Smooth muscle cell (in vitro differentiated cells): Measurements from ENCODE around the gene XYLT2. TPM values are rescaled to one million over a fixed set of nuclear protein-coding genes. Genes with fewer than 3 reads are reported as not detected.
A peak's percentile ranks its signal among the peaks of the same experiment; 100 is the strongest.

Experiments used
- DNase-seq: peaks from one replicate; lab custom pipeline; 2025; ENCODE audit not compliant: unreplicated experiment; lab: John Stamatoyannopoulos, UW
- H2AFZ ChIP-seq: fragments of 200-600 bp; sonication (generic); 2 replicates; pipeline ENCODE4 v1.6.0; 2016; ENCODE audit warnings: antibody characterized with exemption, low read depth, mild to moderate bottlenecking
- H3F3A ChIP-seq: fragments of 200-600 bp; sonication (generic); 2 replicates; pipeline ENCODE4 v1.6.0; 2017; ENCODE audit warnings: antibody characterized with exemption, low read depth
- H3K27ac ChIP-seq: fragments of 200-600 bp; sonication (generic); 2 replicates; pipeline ENCODE4 v1.5.1; 2016; ENCODE audit warnings: low read depth, mild to moderate bottlenecking
- H3K27me3 ChIP-seq: fragments of 200-600 bp; sonication (generic); 2 replicates; pipeline ENCODE4 v1.6.1; 2016; ENCODE audit warnings: low read depth, mild to moderate bottlenecking
- H3K36me3 ChIP-seq: fragments of 200-600 bp; sonication (generic); 2 replicates; pipeline ENCODE4 v1.5.1; 2016; ENCODE audit warnings: low read depth
- H3K4me1 ChIP-seq: fragments of 200-600 bp; sonication (generic); 2 replicates; pipeline ENCODE4 v1.5.1; 2016; ENCODE audit warnings: low read depth
- H3K4me2 ChIP-seq: fragments of 200-600 bp; sonication (generic); 2 replicates; pipeline ENCODE4 v1.6.0; 2016; ENCODE audit warnings: mild to moderate bottlenecking
- H3K4me3 ChIP-seq: fragments of 200-600 bp; sonication (generic); 2 replicates; pipeline ENCODE4 v1.5.1; 2016; ENCODE audit warnings: mild to moderate bottlenecking
- H3K79me2 ChIP-seq: fragments of 200-600 bp; sonication (generic); 2 replicates; pipeline ENCODE4 v1.6.0; 2016; ENCODE audit warnings: low read depth, mild to moderate bottlenecking
- H3K9ac ChIP-seq: fragments of 200-600 bp; sonication (generic); 2 replicates; pipeline ENCODE4 v1.6.0; 2016; ENCODE audit warnings: low read depth
- H3K9me3 ChIP-seq: fragments of 200-600 bp; sonication (generic); replicated peaks from 2 replicates; pipeline ENCODE4 v1.5.1; 2016; ENCODE audit warnings: low read depth
- H4K20me1 ChIP-seq: fragments of 200-600 bp; sonication (generic); 2 replicates; pipeline ENCODE4 v1.6.0; 2016; ENCODE audit warnings: low read depth
- CTCF ChIP-seq: fragments of 200-600 bp; sonication (generic); IDR thresholded peaks from 2 replicates; pipeline ENCODE4 v1.5.1; 2017; ENCODE audit warnings: borderline replicate concordance, mild to moderate bottlenecking, antibody characterized with exemption; ENCODE audit not compliant: insufficient read depth, poor library complexity, severe bottlenecking
- WGBS: methylation state at CpG from one replicate; pipeline ENCODE4 v1.1.7; 2016; ENCODE audit warnings: low lambda C conversion rate; 5-methylcytosine and 5-hydroxymethylcytosine counted together
- polyA plus RNA-seq: library from polyadenylated mRNA; unstranded; fragments of >200 nt; fragmentation: Nextera tagmentation; extraction: Ambion mirVana; gene quantifications from 2 replicates; pipeline ENCODE4 v1.2.1, GENCODE V29; 2016
- total RNA-seq: library from RNA; depleted of rRNA; stranded (reverse); fragments of >200 nt; gene quantifications from 2 replicates; pipeline ENCODE4 v1.2.3, GENCODE V29; 2014

XYLT2 gene
- total and polyA plus RNA-seq, 2 experiments from 2014 or later: 32.3 to 34.3 TPM

GRCh38 chr17:50348522-50349242 lies 2.8 kb downstream of the XYLT2 start:
- H3K27ac ChIP-seq: no peak overlapping the region
- H3K9me3 ChIP-seq: no peaks in the 10 kb centered on the region
- 72% methylated on average over 7 of the region's 7 CpGs for WGBS
- H3K36me3 ChIP-seq: no peaks in the 10 kb centered on the region
- H3F3A ChIP-seq: no peaks in the 10 kb centered on the region
- no peaks in the 10 kb centered on the region for H3K27me3 ChIP-seq
- no peak for TF ChIP-seq CTCF
- H3K9ac ChIP-seq: no peak overlapping the region
- no peak overlapping the region for H3K4me3 ChIP-seq
- peaks cover 34% of the 10 kb centered on the region for H3K79me2 ChIP-seq
- peaks cover 16% of the 10 kb centered on the region for H3K4me1 ChIP-seq
- no peak for DNase-seq
- H4K20me1 ChIP-seq: peaks cover 60% of the 10 kb centered on the region
- no peak overlapping the region for H2AFZ ChIP-seq
- H3K4me2 ChIP-seq: peak overlapping the region; percentile 98

- peaks cover 16% of the 10 kb centered on the region for H3K4me1 ChIP-seq
- 98% methylated on average over 5 of the region's 5 CpGs for WGBS
Observed at GRCh38 chr17:50349243-50349600, 3.3 kb downstream of the XYLT2 start.

GRCh38 chr17:50350733-50351132 lies 4.8 kb downstream of the XYLT2 start:
- no peak for TF ChIP-seq CTCF
- no peaks in the 10 kb centered on the region for H3K36me3 ChIP-seq

More at GRCh38 chr17:50349243-50349600, 3.3 kb downstream of the XYLT2 start:
- no peak overlapping the region for H3K4me2 ChIP-seq
- no peaks in the 10 kb centered on the region for H3K9me3 ChIP-seq
- no peaks in the 10 kb centered on the region for H3K36me3 ChIP-seq
- H3K27ac ChIP-seq: no peak overlapping the region
- H3F3A ChIP-seq: no peaks in the 10 kb centered on the region
- H3K79me2 ChIP-seq: peaks cover 34% of the 10 kb centered on the region
- no peak overlapping the region for H3K4me3 ChIP-seq
- no peak overlapping the region for H2AFZ ChIP-seq
- H3K27me3 ChIP-seq: no peaks in the 10 kb centered on the region
- TF ChIP-seq CTCF: no peak
- H4K20me1 ChIP-seq: peaks cover 62% of the 10 kb centered on the region
- DNase-seq: no peak
- no peak overlapping the region for H3K9ac ChIP-seq

GRCh38 chr17:50352072-50352692 lies 6.3 kb downstream of the XYLT2 start:
- Histone ChIP-seq H4K20me1 (peaks cover 62% of the 10 kb centered on the region), H3K36me3 (no peaks in the 10 kb centered on the region), H3K27me3 (no peaks in the 10 kb centered on the region), H3K27ac (no peak overlapping the region), H3F3A (no peaks in the 10 kb centered on the region), H3K79me2 (peaks cover 26% of the 10 kb centered on the region), H3K9me3 (no peaks in the 10 kb centered on the region), H3K9ac (no peak overlapping the region), H3K4me2 (no peak overlapping the region), H3K4me3 (no peak overlapping the region), H2AFZ (no peak overlapping the region), H3K4me1 (peaks cover 13% of the 10 kb centered on the region)
- no peak for DNase-seq
- WGBS: 97% methylated on average over 6 of the region's 6 CpGs
- no peak for TF ChIP-seq CTCF

More at GRCh38 chr17:50350733-50351132, 4.8 kb downstream of the XYLT2 start:
- Histone ChIP-seq H3F3A (no peaks in the 10 kb centered on the region), H3K27ac (no peak overlapping the region), H3K79me2 (peaks cover 34% of the 10 kb centered on the region), H2AFZ (no peak overlapping the region), H3K9me3 (no peaks in the 10 kb centered on the region), H3K4me2 (no peak overlapping the region), H4K20me1 (peaks cover 62% of the 10 kb centered on the region), H3K4me1 (peaks cover 13% of the 10 kb centered on the region), H3K4me3 (no peak overlapping the region), H3K9ac (no peak overlapping the region), H3K27me3 (no peaks in the 10 kb centered on the region)
- WGBS: 96% methylated on average over 2 of the region's 2 CpGs
- no peak for DNase-seq
